ENCODE data around the gene RAB31. TPM values are rescaled to one million over a fixed set of nuclear protein-coding genes. Genes with fewer than 3 reads are reported as not detected.

The RAB31 gene
- total RNA-seq, 4 donors from 2014 or later, result 51.1 to 79.3 (median 67.9) TPM

GRCh38 chr18:9719421-9719981 is 11.4 kb downstream of the RAB31 start:
- no peak for DNase-seq (ENCODE audit: low spot score)
- no peak for TF ChIP-seq CTCF (IDR thresholded peaks at IDR 0.05)

GRCh38 chr18:9720327-9720726 is 12.2 kb downstream of the RAB31 start:
- no peak for ATAC-seq (ENCODE audit: low FRiP score)
- no peak for TF ChIP-seq CTCF (IDR thresholded peaks at IDR 0.05)
- DNase-seq (ENCODE audit: low spot score), result no peak

More at GRCh38 chr18:9719421-9719981, 11.4 kb downstream of the RAB31 start:
- peak; percentile 74 for ATAC-seq (ENCODE audit: low FRiP score)

GRCh38 chr18:9721893-9722550 is 13.9 kb downstream of the RAB31 start:
- no peak for TF ChIP-seq CTCF (IDR thresholded peaks at IDR 0.05)
- ATAC-seq (ENCODE audit: low FRiP score) (no peak), DNase-seq (ENCODE audit: low spot score) (no peak)

- no peak for TF ChIP-seq CTCF (IDR thresholded peaks at IDR 0.05)
- DNase-seq (ENCODE audit: low spot score), result no peak
- no peak for ATAC-seq (ENCODE audit: low FRiP score)
Measured at GRCh38 chr18:9722691-9723090, 14.6 kb downstream of the RAB31 start.

GRCh38 chr18:9724797-9725585 is 16.9 kb downstream of the RAB31 start:
- DNase-seq (ENCODE audit: low spot score) (no peak), ATAC-seq (ENCODE audit: low FRiP score) (no peak)
- TF ChIP-seq CTCF (IDR thresholded peaks at IDR 0.05), result no peak

GRCh38 chr18:9726175-9726574 is 18.1 kb downstream of the RAB31 start:
- no peak for TF ChIP-seq CTCF (IDR thresholded peaks at IDR 0.05)
- DNase-seq (ENCODE audit: low spot score), result no peak
- ATAC-seq (ENCODE audit: low FRiP score), result no peak

Data from omental fat pad (tissue), 4 donors.